OCI-LY7 (cell line): ENCODE results near the gene IMPDH1. TPM values are rescaled to one million over a fixed set of nuclear protein-coding genes. Genes with fewer than 3 reads are reported as not detected.

Experiments
- BruUV-seq: library from RNA; stranded (reverse); fragments of 400-500 nt; replicated peaks from 2 replicates; lab custom pipeline; 2021; lab: Mats Ljungman, UMichigan
- CTCF ChIA-PET: fragments of 300-600 bp; sonication (Branson Sonifier 250); formaldehyde crosslinking; loops from one replicate; lab custom pipeline; 2022; ENCODE audit warnings: antibody characterized with exemption; ENCODE audit not compliant: unreplicated experiment; lab: Charles Lee
- POLR2A ChIA-PET: fragments of 300-600 bp; sonication (Branson Sonifier 250); formaldehyde crosslinking; loops from one replicate; lab custom pipeline; 2022; ENCODE audit warnings: antibody characterized with exemption; lab: Charles Lee
- DNase-seq: peaks from one replicate; pipeline ENCODE4 v3.0.0-alpha.2; 2015; ENCODE audit warnings: low spot score
- H2AFZ ChIP-seq: fragments of 200-600 bp; sonication (generic), shearing (Covaris generic); 2 replicates; pipeline ENCODE4 v1.6.1; 2014; ENCODE audit warnings: mild to moderate bottlenecking, antibody characterized with exemption, low read length, moderate library complexity
- H3K27ac ChIP-seq: fragments of 200-600 bp; sonication (generic); 2 replicates; pipeline ENCODE4 v1.5.1; 2014; ENCODE audit warnings: mixed run types, low read depth, mild to moderate bottlenecking, moderate library complexity, low read length, inconsistent platforms; ENCODE audit not compliant: poor library complexity, severe bottlenecking
- H3K36me3 ChIP-seq: fragments of 200-600 bp; sonication (generic); 2 replicates; pipeline ENCODE4 v1.6.1; 2014; ENCODE audit warnings: mild to moderate bottlenecking, antibody characterized with exemption, low read length, moderate library complexity, mixed read lengths; ENCODE audit not compliant: insufficient read depth
- H3K4me1 ChIP-seq: fragments of 200-600 bp; sonication (generic); 2 replicates; pipeline ENCODE4 v1.5.1; 2014; ENCODE audit warnings: mild to moderate bottlenecking, low read length; ENCODE audit not compliant: insufficient read depth, poor library complexity, severe bottlenecking
- H3K4me2 ChIP-seq: fragments of 200-600 bp; sonication (generic); 2 replicates; pipeline ENCODE4 v1.6.1; 2014; ENCODE audit warnings: mild to moderate bottlenecking, low read length
- H3K4me3 ChIP-seq: fragments of 200-600 bp; sonication (generic); 2 replicates; pipeline ENCODE4 v1.5.1; 2014; ENCODE audit warnings: mild to moderate bottlenecking, low read depth, low read length; ENCODE audit not compliant: poor library complexity, severe bottlenecking
- H3K79me2 ChIP-seq: fragments of 200-600 bp; sonication (generic); 2 replicates; pipeline ENCODE4 v1.6.1; 2016; ENCODE audit warnings: low read depth, mild to moderate bottlenecking, low read length, moderate library complexity, mixed read lengths; ENCODE audit not compliant: insufficient read depth
- H3K9me2 ChIP-seq: fragments of 200-600 bp; sonication (generic); 2 replicates; pipeline ENCODE4 v1.6.1; 2016; ENCODE audit warnings: mild to moderate bottlenecking, low read length, mixed read lengths; ENCODE audit not compliant: insufficient read depth
- H3K9me3 ChIP-seq: fragments of 200-600 bp; sonication (generic); 2 replicates; pipeline ENCODE4 v1.6.1; 2014; ENCODE audit warnings: mild to moderate bottlenecking, mixed run types, low read length, mixed read lengths
- H4K20me1 ChIP-seq: fragments of 200-600 bp; sonication (generic); 2 replicates; pipeline ENCODE4 v1.6.1; 2014; ENCODE audit warnings: mild to moderate bottlenecking, antibody characterized with exemption, low read length, moderate library complexity, mixed read lengths; ENCODE audit not compliant: insufficient read depth
- CTCF ChIP-seq: fragments of 200-600 bp; sonication (generic); conservative IDR thresholded peaks from 2 replicates; pipeline ENCODE4 v1.5.1; 2014; ENCODE audit warnings: mild to moderate bottlenecking, antibody characterized with exemption, low read length, moderate library complexity, mixed read lengths
- EZH2phosphoT487 ChIP-seq: fragments of 200-600 bp; sonication (generic); IDR thresholded peaks from 2 replicates; pipeline ENCODE4 v1.6.1; 2018; ENCODE audit warnings: low read depth, borderline replicate concordance, mild to moderate bottlenecking, mixed run types, antibody characterized with exemption, low read length, moderate library complexity, mixed read lengths
- intact Hi-C: fragments of 100-400 bp; cut with micrococcal nuclease; formaldehyde crosslinking; loops from one replicate; pipeline ENCODE4 v1.10.0; 2022; ENCODE audit not compliant: unreplicated experiment
- total RNA-seq, 2 experiments: library from RNA; depleted of rRNA in 1 of 2; stranded (reverse); fragments of >200 nt in 1 of 2; shearing (Covaris generic) in 1 of 2; gene quantifications; 2 replicates each; pipeline ENCODE4 v1.2.3, GENCODE V29; 2014 to 2022

Gene IMPDH1
- total RNA-seq, 2 experiments from 2014 or later: 26.6 to 50.5 TPM

- POLR2A ChIA-PET: no interaction called here
- CTCF ChIA-PET: no interaction called here
Measured at GRCh38 chr7:128352636-128353035, 57.1 kb downstream of the IMPDH1 start.

DNA sequence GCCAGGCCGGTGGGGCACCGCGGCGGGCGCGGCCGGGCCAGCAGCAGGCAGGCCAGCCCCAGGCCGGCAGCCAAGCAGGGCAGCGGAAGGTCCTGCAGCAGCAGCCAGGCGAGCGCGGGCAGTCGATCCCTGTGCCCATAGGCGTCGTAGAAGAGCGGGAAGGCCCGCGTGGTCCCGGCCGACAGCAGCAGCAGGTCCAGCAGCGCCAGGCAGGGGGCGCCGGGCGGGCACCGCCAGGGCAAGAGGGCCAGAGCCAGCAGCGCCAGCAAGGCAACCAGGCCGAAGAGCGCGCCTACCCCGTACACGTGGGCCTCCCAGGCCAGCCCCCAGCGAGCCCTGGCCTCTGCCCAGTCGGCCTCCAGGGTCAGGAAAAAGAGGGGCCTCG is 57.6 kb downstream of the IMPDH1 start:
- intact Hi-C loops: no loop called here
- TF ChIP-seq CTCF (no peak), EZH2phosphoT487 (no peak)
- no peaks in the 10 kb centered on the region for H3K4me1 ChIP-seq
- no peak overlapping the region for H3K27ac ChIP-seq
- H3K36me3 ChIP-seq: no peaks in the 10 kb centered on the region
- H3K4me2 ChIP-seq: no peak overlapping the region
- no peak for DNase-seq
- H3K4me3 ChIP-seq: no peak overlapping the region
- no peak overlapping the region for H2AFZ ChIP-seq
- no peaks in the 10 kb centered on the region for H3K9me2 ChIP-seq
- H3K9me3 ChIP-seq: no peaks in the 10 kb centered on the region
- no TSS peak for BruUV-seq
- H3K79me2 ChIP-seq: no peaks in the 10 kb centered on the region
- ChIA-PET CTCF (no interaction called here), POLR2A (no interaction called here)
- H4K20me1 ChIP-seq: no peaks in the 10 kb centered on the region

More at GRCh38 chr7:128352636-128353035, 57.1 kb downstream of the IMPDH1 start:
- no peaks in the 10 kb centered on the region for H4K20me1 ChIP-seq
- BruUV-seq: no TSS peak
- no peaks in the 10 kb centered on the region for H3K9me2 ChIP-seq
- H3K4me3 ChIP-seq: no peak overlapping the region
- TF ChIP-seq EZH2phosphoT487 (no peak), CTCF (no peak)
- H3K36me3 ChIP-seq: no peaks in the 10 kb centered on the region
- H3K79me2 ChIP-seq: no peaks in the 10 kb centered on the region
- no peaks in the 10 kb centered on the region for H3K4me1 ChIP-seq
- no peak overlapping the region for H3K27ac ChIP-seq
- H3K4me2 ChIP-seq: no peak overlapping the region
- intact Hi-C loops: no loop called here
- DNase-seq: no peak
- H3K9me3 ChIP-seq: no peaks in the 10 kb centered on the region
- H2AFZ ChIP-seq: no peak overlapping the region

- ChIA-PET CTCF (interaction anchor here (0.6 kb wide), 1 partner anchor 143 kb away, joined by 3 read pairs; no protein-coding TSS in a partner anchor), POLR2A (no interaction called here)
- H3K79me2 ChIP-seq: no peaks in the 10 kb centered on the region
- no peaks in the 10 kb centered on the region for H3K4me1 ChIP-seq
- H3K36me3 ChIP-seq: no peaks in the 10 kb centered on the region
- intact Hi-C loops: no loop called here
- no peak overlapping the region for H3K4me3 ChIP-seq
- no TSS peak for BruUV-seq
- H4K20me1 ChIP-seq: no peaks in the 10 kb centered on the region
- H3K9me2 ChIP-seq: no peaks in the 10 kb centered on the region
- no peak overlapping the region for H3K27ac ChIP-seq
- no peak overlapping the region for H3K4me2 ChIP-seq
- DNase-seq: no peak
- H2AFZ ChIP-seq: no peak overlapping the region
- TF ChIP-seq CTCF (no peak), EZH2phosphoT487 (no peak)
- no peaks in the 10 kb centered on the region for H3K9me3 ChIP-seq
Measured at GRCh38 chr7:128351296-128352152, 58.3 kb downstream of the IMPDH1 start.
